DND-41 (cell line): ENCODE results near the gene APOD.

Source experiments
- ATAC-seq: fragments of 200-7000 bp; cut with Tn5 transposase; 3 replicates; pipeline ENCODE4 v1.9.1; 2021; ENCODE audit warnings: low read depth; ENCODE audit not compliant: insufficient read depth
- DNase-seq: peaks from one replicate; pipeline ENCODE4 v3.0.0-alpha.2; 2020
- H2AFZ ChIP-seq: 2 replicates; pipeline ENCODE4 v1.6.0; 2012; ENCODE audit warnings: low read depth, low read length
- H3K27ac ChIP-seq: 2 replicates; pipeline ENCODE4 v1.5.1; 2012; ENCODE audit warnings: low read length, inconsistent platforms
- H3K27me3 ChIP-seq: fragments of 200-600 bp; sonication (generic); 2 replicates; pipeline ENCODE4 v1.6.0; 2012; ENCODE audit warnings: low read length, mild to moderate bottlenecking, inconsistent platforms; ENCODE audit not compliant: insufficient read depth, poor library complexity
- H3K36me3 ChIP-seq: 2 replicates; pipeline ENCODE4 v1.5.1; 2012; ENCODE audit warnings: low read length, inconsistent platforms; ENCODE audit not compliant: insufficient read depth
- H3K4me1 ChIP-seq: 2 replicates; pipeline ENCODE4 v1.5.1; 2012; ENCODE audit warnings: mild to moderate bottlenecking, low read length; ENCODE audit not compliant: insufficient read depth
- H3K4me2 ChIP-seq: 2 replicates; pipeline ENCODE4 v1.6.0; 2012; ENCODE audit warnings: mild to moderate bottlenecking, moderate library complexity, low read length, inconsistent platforms; ENCODE audit not compliant: insufficient read depth
- H3K4me3 ChIP-seq, 2 experiments: fragments of 200-600 bp in 1 of 2; shearing (Covaris generic) in 1 of 2; 2 replicates each; pipeline ENCODE4 v1.5.1; 2012 to 2016; ENCODE audit warnings: inconsistent platforms in 2 of 2, low read length in 2 of 2, mild to moderate bottlenecking in 2 of 2, low read depth in 1 of 2, moderate library complexity in 1 of 2
- H3K79me2 ChIP-seq: 2 replicates; pipeline ENCODE4 v1.6.0; 2012; ENCODE audit warnings: low read length, inconsistent platforms; ENCODE audit not compliant: insufficient read depth
- H3K9ac ChIP-seq: 2 replicates; pipeline ENCODE4 v1.6.0; 2012; ENCODE audit warnings: low read depth, mild to moderate bottlenecking, inconsistent platforms, low read length, moderate library complexity
- H3K9me3 ChIP-seq: 2 replicates; pipeline ENCODE4 v1.5.1; 2012; ENCODE audit warnings: low read length, moderate library complexity, mild to moderate bottlenecking, inconsistent platforms; ENCODE audit not compliant: insufficient read depth, severe bottlenecking
- H4K20me1 ChIP-seq: 2 replicates; pipeline ENCODE4 v1.6.0; 2012; ENCODE audit warnings: low read length; ENCODE audit not compliant: insufficient read depth
- EZH2 ChIP-seq: IDR thresholded peaks from 3 replicates; pipeline ENCODE4 v1.6.1; 2012; ENCODE audit warnings: borderline replicate concordance, low read depth, mild to moderate bottlenecking, moderate library complexity, low read length, inconsistent platforms; ENCODE audit not compliant: severe bottlenecking
- TF ChIP-seq, protein P1 (sequence below): IDR thresholded peaks from 2 replicates; pipeline ENCODE4 v1.5.1; 2012; ENCODE audit warnings: borderline replicate concordance, low read length, moderate library complexity, mild to moderate bottlenecking; ENCODE audit not compliant: poor library complexity, severe bottlenecking; ENCODE audit errors: extremely low read depth

Gene APOD

DNA sequence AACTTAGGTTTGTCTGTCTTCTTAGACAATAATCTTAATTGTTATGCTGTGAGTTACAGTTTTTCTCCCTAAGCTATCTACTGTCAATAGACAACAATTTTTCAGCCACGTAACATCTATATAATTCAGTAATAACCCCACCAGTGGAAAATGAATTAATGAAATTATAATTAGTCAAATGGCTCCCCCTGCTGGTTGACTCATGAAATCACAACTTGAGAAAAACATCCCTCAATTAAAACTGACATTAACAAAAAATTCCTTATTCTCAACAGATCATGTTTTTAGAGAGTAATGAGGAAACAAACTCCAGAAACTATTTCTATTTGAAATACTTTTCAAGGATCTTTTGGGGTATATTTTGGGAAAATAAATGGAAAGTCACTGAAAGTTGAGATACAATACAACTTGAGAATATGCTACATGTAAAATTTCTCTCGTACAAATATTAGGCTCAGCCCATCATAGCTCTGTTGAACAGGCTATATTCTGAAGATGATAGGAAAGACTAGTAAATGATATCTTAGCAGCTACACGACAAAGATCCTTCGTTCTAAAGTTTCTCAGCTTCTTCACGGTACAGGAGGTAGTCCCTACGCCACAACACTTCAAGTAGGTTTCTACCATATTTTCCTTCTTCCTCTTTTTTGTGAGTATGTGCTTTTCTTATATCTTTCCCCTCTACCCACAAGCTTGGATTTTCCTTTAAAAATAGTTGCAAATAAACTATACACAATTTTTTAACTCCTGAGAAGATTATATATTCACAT is 61.3 kb downstream of the APOD start:
- Histone ChIP-seq H3K9ac (no peak overlapping the region), H3K27ac (no peak overlapping the region), H3K27me3 (no peaks in the 10 kb centered on the region), H2AFZ (no peak overlapping the region), H3K4me1 (no peaks in the 10 kb centered on the region), H3K36me3 (peaks cover 32% of the 10 kb centered on the region), H3K9me3 (no peaks in the 10 kb centered on the region), H4K20me1 (no peaks in the 10 kb centered on the region), H3K4me3 (no peak overlapping the region), H3K4me2 (no peak overlapping the region), H3K79me2 (no peaks in the 10 kb centered on the region)
- peak; percentile 33; the same call in 1 of the 3 replicates for ATAC-seq
- TF ChIP-seq EZH2 = no peak
- TF ChIP-seq, protein P1, sequence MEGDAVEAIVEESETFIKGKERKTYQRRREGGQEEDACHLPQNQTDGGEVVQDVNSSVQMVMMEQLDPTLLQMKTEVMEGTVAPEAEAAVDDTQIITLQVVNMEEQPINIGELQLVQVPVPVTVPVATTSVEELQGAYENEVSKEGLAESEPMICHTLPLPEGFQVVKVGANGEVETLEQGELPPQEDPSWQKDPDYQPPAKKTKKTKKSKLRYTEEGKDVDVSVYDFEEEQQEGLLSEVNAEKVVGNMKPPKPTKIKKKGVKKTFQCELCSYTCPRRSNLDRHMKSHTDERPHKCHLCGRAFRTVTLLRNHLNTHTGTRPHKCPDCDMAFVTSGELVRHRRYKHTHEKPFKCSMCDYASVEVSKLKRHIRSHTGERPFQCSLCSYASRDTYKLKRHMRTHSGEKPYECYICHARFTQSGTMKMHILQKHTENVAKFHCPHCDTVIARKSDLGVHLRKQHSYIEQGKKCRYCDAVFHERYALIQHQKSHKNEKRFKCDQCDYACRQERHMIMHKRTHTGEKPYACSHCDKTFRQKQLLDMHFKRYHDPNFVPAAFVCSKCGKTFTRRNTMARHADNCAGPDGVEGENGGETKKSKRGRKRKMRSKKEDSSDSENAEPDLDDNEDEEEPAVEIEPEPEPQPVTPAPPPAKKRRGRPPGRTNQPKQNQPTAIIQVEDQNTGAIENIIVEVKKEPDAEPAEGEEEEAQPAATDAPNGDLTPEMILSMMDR = peak; percentile 76
- no peak for DNase-seq
